ENCODE data around the gene LGR6.

LGR6 gene

GRCh38 chr1:202153284-202153683 lies 40.3 kb upstream of the LGR6 start:
- TF ChIP-seq ZC3H10 (CRISPR knock-in tag; IDR thresholded peaks at IDR 0.05): no peak
- no peak for TF ChIP-seq ZNF565 (CRISPR knock-in tag; conservative IDR thresholded peaks at IDR 0.05; ENCODE audit: low read depth)
- TF ChIP-seq, protein P1, sequence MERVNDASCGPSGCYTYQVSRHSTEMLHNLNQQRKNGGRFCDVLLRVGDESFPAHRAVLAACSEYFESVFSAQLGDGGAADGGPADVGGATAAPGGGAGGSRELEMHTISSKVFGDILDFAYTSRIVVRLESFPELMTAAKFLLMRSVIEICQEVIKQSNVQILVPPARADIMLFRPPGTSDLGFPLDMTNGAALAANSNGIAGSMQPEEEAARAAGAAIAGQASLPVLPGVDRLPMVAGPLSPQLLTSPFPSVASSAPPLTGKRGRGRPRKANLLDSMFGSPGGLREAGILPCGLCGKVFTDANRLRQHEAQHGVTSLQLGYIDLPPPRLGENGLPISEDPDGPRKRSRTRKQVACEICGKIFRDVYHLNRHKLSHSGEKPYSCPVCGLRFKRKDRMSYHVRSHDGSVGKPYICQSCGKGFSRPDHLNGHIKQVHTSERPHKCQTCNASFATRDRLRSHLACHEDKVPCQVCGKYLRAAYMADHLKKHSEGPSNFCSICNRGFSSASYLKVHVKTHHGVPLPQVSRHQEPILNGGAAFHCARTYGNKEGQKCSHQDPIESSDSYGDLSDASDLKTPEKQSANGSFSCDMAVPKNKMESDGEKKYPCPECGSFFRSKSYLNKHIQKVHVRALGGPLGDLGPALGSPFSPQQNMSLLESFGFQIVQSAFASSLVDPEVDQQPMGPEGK (CRISPR knock-in tag; IDR thresholded peaks at IDR 0.05; ENCODE audit: borderline replicate concordance): no peak
- no peak for TF ChIP-seq TCF4 (CRISPR knock-in tag; IDR thresholded peaks at IDR 0.05; ENCODE audit: borderline replicate concordance)
- no peak for TF ChIP-seq ZFP3 (CRISPR knock-in tag; IDR thresholded peaks at IDR 0.05)
- TF ChIP-seq ZNF8 (CRISPR knock-in tag; IDR thresholded peaks at IDR 0.05): no peak
- TF ChIP-seq ZFP30 (CRISPR knock-in tag; IDR thresholded peaks at IDR 0.05): no peak
- TF ChIP-seq SNAI2 (CRISPR knock-in tag; IDR thresholded peaks at IDR 0.05): no peak
- TF ChIP-seq OSR1 (CRISPR knock-in tag; IDR thresholded peaks at IDR 0.05): no peak
- TF ChIP-seq CSDC2 (CRISPR knock-in tag; IDR thresholded peaks at IDR 0.05): no peak
- no peak for TF ChIP-seq ZNF70 (CRISPR knock-in tag; IDR thresholded peaks at IDR 0.05)
- no peak for TF ChIP-seq BACH2 (CRISPR knock-in tag; IDR thresholded peaks at IDR 0.05; ENCODE audit: borderline replicate concordance)
- ATAC-seq: no peak

DNA sequence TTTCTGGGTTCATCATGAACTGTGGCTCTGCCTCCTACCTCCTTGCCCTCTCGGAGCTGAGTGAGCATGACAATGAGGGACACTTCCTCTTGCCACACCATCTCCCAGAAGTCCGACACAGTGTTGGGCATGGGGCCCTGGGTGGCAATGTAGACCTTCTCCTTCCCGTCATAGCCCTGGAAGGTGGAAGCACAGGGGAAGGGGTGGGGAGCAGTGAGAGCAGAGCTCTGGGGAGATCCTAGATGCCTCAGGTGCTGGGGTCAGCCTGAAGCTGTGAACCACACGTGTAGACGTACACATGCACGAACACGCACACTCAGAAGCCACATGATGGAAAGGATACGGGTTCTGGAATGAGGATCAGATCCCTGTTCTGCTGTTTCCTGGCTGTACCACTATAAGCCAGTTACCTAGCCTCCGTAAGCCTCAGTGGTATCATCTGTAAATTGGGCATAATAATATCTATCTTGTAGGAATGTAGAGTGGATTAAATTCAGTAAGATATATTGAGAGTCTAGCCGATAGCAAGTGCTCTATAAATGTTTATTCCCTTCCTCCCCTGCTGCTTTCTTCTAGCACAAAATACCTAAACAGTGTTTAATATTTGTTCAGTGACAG lies 39.3 kb upstream of the LGR6 start:
- no peak for ATAC-seq
- TF ChIP-seq SNAI2 (CRISPR knock-in tag; IDR thresholded peaks at IDR 0.05) (no peak), OSR1 (CRISPR knock-in tag; IDR thresholded peaks at IDR 0.05) (no peak), CSDC2 (CRISPR knock-in tag; IDR thresholded peaks at IDR 0.05) (no peak), RARB (CRISPR knock-in tag; IDR thresholded peaks at IDR 0.05) (no peak), PPARA (CRISPR knock-in tag; IDR thresholded peaks at IDR 0.05; ENCODE audit: borderline replicate concordance) (no peak), ZFP30 (CRISPR knock-in tag; IDR thresholded peaks at IDR 0.05) (no peak), TCF4 (CRISPR knock-in tag; IDR thresholded peaks at IDR 0.05; ENCODE audit: borderline replicate concordance) (no peak), ZNF8 (CRISPR knock-in tag; IDR thresholded peaks at IDR 0.05) (no peak), ZNF70 (CRISPR knock-in tag; IDR thresholded peaks at IDR 0.05) (no peak), ZFP3 (CRISPR knock-in tag; IDR thresholded peaks at IDR 0.05) (no peak), POU6F1 (CRISPR knock-in tag; IDR thresholded peaks at IDR 0.05; ENCODE audit: borderline replicate concordance, low read depth) (no peak), GLIS3 (CRISPR knock-in tag; IDR thresholded peaks at IDR 0.05) (no peak), TOX (CRISPR knock-in tag; IDR thresholded peaks at IDR 0.05; ENCODE audit: borderline replicate concordance) (no peak), ZNF565 (CRISPR knock-in tag; conservative IDR thresholded peaks at IDR 0.05; ENCODE audit: low read depth) (no peak), BACH2 (CRISPR knock-in tag; IDR thresholded peaks at IDR 0.05; ENCODE audit: borderline replicate concordance) (no peak)
- TF ChIP-seq, protein P2, sequence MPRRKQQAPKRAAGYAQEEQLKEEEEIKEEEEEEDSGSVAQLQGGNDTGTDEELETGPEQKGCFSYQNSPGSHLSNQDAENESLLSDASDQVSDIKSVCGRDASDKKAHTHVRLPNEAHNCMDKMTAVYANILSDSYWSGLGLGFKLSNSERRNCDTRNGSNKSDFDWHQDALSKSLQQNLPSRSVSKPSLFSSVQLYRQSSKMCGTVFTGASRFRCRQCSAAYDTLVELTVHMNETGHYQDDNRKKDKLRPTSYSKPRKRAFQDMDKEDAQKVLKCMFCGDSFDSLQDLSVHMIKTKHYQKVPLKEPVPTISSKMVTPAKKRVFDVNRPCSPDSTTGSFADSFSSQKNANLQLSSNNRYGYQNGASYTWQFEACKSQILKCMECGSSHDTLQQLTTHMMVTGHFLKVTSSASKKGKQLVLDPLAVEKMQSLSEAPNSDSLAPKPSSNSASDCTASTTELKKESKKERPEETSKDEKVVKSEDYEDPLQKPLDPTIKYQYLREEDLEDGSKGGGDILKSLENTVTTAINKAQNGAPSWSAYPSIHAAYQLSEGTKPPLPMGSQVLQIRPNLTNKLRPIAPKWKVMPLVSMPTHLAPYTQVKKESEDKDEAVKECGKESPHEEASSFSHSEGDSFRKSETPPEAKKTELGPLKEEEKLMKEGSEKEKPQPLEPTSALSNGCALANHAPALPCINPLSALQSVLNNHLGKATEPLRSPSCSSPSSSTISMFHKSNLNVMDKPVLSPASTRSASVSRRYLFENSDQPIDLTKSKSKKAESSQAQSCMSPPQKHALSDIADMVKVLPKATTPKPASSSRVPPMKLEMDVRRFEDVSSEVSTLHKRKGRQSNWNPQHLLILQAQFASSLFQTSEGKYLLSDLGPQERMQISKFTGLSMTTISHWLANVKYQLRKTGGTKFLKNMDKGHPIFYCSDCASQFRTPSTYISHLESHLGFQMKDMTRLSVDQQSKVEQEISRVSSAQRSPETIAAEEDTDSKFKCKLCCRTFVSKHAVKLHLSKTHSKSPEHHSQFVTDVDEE (CRISPR knock-in tag; IDR thresholded peaks at IDR 0.05): no peak
- TF ChIP-seq, protein P1 (CRISPR knock-in tag; IDR thresholded peaks at IDR 0.05; ENCODE audit: borderline replicate concordance): no peak
- TF ChIP-seq, protein P3, sequence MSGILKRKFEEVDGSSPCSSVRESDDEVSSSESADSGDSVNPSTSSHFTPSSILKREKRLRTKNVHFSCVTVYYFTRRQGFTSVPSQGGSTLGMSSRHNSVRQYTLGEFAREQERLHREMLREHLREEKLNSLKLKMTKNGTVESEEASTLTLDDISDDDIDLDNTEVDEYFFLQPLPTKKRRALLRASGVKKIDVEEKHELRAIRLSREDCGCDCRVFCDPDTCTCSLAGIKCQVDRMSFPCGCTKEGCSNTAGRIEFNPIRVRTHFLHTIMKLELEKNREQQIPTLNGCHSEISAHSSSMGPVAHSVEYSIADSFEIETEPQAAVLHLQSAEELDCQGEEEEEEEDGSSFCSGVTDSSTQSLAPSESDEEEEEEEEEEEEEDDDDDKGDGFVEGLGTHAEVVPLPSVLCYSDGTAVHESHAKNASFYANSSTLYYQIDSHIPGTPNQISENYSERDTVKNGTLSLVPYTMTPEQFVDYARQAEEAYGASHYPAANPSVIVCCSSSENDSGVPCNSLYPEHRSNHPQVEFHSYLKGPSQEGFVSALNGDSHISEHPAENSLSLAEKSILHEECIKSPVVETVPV (CRISPR knock-in tag; IDR thresholded peaks at IDR 0.05): no peak
- TF ChIP-seq, protein P4, sequence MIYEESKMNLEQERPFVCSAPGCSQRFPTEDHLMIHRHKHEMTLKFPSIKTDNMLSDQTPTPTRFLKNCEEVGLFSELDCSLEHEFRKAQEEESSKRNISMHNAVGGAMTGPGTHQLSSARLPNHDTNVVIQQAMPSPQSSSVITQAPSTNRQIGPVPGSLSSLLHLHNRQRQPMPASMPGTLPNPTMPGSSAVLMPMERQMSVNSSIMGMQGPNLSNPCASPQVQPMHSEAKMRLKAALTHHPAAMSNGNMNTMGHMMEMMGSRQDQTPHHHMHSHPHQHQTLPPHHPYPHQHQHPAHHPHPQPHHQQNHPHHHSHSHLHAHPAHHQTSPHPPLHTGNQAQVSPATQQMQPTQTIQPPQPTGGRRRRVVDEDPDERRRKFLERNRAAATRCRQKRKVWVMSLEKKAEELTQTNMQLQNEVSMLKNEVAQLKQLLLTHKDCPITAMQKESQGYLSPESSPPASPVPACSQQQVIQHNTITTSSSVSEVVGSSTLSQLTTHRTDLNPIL (CRISPR knock-in tag; IDR thresholded peaks at IDR 0.05; ENCODE audit: low read depth): no peak
